Measurements from ENCODE around the gene STYXL1. TPM values are rescaled to one million over a fixed set of nuclear protein-coding genes. Genes with fewer than 3 reads are reported as not detected.
"Not testable (repeated sequence)": the region's sequence is repeated elsewhere in the genome, so short reads cannot be mapped to it uniquely, and the experiment has no call there.

The STYXL1 gene
- 60.9 and 66.8 TPM in 2 replicates for total RNA-seq (2014; rRNA removed; shearing (Covaris generic))

DNA sequence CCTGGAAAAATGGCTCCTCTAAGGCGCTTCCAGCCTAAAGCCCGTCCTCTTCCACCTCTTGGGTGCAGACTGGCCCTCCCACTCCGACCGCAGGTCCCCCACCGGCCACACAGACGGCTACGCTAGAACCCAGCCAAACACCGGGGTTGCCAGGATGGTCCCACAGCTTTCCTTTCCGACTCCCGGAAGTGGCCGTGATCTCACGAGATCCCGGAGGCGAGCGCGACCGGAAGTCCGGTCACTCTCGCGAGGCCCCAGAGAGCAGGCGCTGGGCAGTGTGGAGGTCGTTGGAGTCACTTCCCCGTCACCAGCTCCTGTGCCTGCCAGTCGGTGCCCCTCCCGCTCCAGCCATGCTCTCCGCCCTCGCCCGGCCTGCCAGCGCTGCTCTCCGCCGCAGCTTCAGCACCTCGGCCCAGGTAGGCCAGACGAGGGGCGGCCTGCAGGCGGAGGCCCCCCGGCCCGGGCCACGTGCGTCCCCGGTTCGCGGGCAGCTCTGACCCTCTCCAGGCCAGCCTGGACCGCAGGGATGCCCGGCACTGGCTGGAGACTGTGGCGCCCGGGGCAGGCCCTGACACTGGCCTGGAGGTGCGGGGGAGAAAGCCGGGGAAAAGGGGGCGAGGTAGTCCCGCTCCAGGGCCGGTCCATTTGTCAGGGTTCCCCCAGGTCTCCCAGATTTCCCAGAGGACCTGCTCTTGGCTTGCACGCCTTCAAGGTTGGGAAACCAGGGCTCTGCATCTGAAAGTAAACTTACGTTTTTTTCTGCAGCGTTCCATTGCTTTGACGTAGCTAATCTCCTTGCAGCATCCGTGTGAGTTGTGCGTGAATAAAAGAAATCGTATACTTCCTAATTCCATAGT is at the start of gene STYXL1, which contains the start of gene MDH2:
Gene STYXL1, minus strand, starts transcription at position 190 of the 857 bp plus-strand sequence. CDS start 17,477 bp downstream, outside the sequence.
Gene MDH2, plus strand, starts transcription at position 296 of the 857 bp plus-strand sequence. Its CDS starts 55 bp downstream, at position 351.
- H3K27me3 ChIP-seq: no peaks in the 10 kb centered on the region
- peaks cover 19% of the 10 kb centered on the region for H3K36me3 ChIP-seq
- H3K4me1 ChIP-seq: peaks cover 6% of the 10 kb centered on the region
- peak; percentile 96 to 97 for DNase-seq
- H3K9me3 ChIP-seq (replicated peaks): no peaks in the 10 kb centered on the region
- H3K27ac ChIP-seq: peak within 1 kb of the TSS; percentile 85
- peak within 1 kb of the TSS; percentile 96 for H3K4me3 ChIP-seq

DNA sequence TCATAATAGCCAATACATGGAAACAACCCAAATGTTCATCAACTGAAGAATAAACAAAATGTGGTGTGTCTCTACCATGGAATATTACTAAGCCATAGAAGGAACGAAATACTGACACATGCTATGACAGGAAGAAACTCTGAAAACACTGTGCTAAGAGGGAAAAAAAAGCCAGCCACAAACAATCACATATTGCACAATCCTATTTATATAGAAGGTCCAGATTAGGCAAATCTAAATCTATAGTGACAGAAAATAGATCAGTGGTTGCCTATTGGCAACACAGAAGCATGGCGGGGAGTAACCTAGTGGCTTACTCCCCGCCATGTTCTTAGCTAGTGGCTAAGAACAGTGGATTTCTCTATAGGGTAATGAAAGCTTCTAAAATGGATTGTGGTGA is 48.1 kb upstream of the STYXL1 start:
- H3K9me3 ChIP-seq (replicated peaks): no peaks in the 10 kb centered on the region
- no peak for DNase-seq

GRCh38 chr7:76094326-76094725 is 46.5 kb upstream of the STYXL1 start:
- not testable (repeated sequence) for H3K4me3 ChIP-seq; H3K27me3 ChIP-seq; H3K9me3 ChIP-seq (replicated peaks); H3K36me3 ChIP-seq; H3K27ac ChIP-seq
- peak; percentile 63 to 72 for DNase-seq
- peaks cover 11% of the 10 kb centered on the region for H3K4me1 ChIP-seq

More for the DNA sequence above, 48.1 kb upstream of the STYXL1 start:
- Histone ChIP-seq H3K36me3 (no peaks in the 10 kb centered on the region), H3K4me3 (no peak overlapping the region), H3K4me1 (peaks cover 11% of the 10 kb centered on the region), H3K27me3 (no peaks in the 10 kb centered on the region), H3K27ac (no peak overlapping the region)

DNA sequence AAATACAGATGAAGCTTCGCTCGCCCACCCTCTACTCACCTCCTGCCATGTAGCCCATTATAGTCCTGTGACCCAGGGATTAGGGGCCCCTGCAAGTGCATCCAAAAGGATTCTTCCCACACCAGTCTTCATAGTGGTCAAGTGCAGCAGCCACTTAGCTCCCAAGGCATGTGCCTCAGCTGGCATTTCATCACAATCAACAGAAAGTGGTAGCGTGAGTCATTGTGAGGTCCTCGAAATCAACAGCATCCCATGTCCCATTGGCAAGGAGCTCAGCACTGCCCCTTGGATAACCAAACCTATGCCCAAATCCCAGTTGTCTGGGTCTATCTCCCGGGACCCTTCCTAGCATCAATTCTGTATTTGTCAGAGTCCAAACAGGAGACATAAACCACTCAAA is 45.7 kb upstream of the STYXL1 start:
- peaks cover 11% of the 10 kb centered on the region for H3K4me1 ChIP-seq
- not testable (repeated sequence) for H3K27ac ChIP-seq; H3K4me3 ChIP-seq; H3K36me3 ChIP-seq; DNase-seq; H3K9me3 ChIP-seq (replicated peaks); H3K27me3 ChIP-seq

DNA sequence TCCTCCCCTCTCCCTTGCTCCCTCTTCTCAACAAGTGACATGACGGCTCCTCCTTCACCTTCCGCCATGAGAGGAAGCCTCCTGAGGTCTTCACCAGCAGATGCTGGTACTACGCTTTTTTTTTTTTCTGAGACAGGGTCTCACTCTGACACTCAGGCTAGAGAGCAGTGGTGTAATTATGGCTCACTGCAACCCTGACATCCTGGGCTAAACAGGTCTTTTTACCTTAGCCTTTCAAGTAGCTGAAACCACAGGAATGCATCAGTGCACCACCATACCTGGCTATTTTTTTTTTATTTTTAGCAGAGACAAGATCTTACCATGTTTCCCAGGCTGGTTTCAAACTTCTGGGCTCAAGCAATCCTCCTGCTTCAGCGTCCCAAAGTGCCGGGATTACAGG is 43.7 kb upstream of the STYXL1 start:
- no peaks in the 10 kb centered on the region for H3K9me3 ChIP-seq (replicated peaks)
- peaks cover 11% of the 10 kb centered on the region for H3K4me1 ChIP-seq
- no peak overlapping the region for H3K4me3 ChIP-seq
- no peaks in the 10 kb centered on the region for H3K36me3 ChIP-seq
- H3K27me3 ChIP-seq: no peaks in the 10 kb centered on the region
- DNase-seq: no peak
- no peak overlapping the region for H3K27ac ChIP-seq

DNA sequence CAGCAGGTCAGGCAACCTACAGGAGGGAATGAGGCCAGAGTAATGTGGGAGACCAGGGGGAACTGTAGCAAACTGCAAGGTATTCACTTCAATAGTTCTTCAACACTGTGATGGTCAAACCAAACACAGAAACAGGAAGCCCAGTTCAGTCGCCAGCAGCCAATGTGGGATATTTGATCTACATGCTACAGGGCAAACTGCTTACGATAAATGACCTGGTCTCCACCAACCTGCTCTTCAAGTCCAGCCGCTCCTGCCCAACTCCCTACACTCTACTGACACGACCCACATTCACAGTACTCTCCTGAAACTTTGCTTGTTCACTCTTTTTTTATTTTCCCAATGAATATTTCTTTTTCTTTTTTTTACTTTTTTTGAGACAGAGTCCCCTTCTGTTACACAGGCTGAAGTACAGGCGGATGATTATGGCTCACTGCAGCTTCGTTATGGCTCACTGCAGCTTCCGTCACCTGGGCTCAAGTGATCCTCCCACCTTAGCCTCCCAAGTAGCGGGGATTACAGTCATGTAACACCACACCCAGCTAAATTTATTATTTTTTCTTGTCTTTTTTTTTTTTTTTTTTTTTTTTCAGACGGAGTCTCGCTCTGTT is 42.2 kb upstream of the STYXL1 start:
- no peak overlapping the region for H3K4me3 ChIP-seq
- no peak overlapping the region for H3K27ac ChIP-seq
- no peak for DNase-seq
- H3K9me3 ChIP-seq (replicated peaks): no peaks in the 10 kb centered on the region
- H3K4me1 ChIP-seq: peaks cover 11% of the 10 kb centered on the region
- no peaks in the 10 kb centered on the region for H3K36me3 ChIP-seq
- H3K27me3 ChIP-seq: no peaks in the 10 kb centered on the region

DNA sequence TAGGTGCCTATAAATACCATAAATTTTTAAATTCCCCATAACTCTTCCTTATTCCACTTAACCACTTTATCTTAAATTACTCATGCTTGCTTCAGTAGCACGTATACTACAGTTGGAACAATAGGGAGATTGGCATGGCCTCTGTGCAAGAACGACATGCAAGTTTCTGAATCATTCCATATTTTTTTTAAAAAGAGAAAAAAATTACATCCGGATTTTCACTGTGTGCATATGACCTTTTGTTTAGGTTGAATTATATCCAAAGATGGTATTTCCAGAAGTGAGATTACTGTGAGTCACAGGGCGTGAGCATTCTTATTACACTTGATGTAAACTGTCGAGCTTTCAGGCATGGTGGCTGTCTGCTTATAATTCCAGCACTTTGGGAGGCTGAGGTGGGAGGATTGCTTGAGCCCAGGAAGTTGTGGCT is 39.6 kb upstream of the STYXL1 start:
- DNase-seq; H3K4me1 ChIP-seq; H3K27ac ChIP-seq; H3K9me3 ChIP-seq (replicated peaks); H3K36me3 ChIP-seq; H3K4me3 ChIP-seq; H3K27me3 ChIP-seq: not testable (repeated sequence)

- Histone ChIP-seq H3K27me3 (no peaks in the 10 kb centered on the region), H3K36me3 (no peaks in the 10 kb centered on the region), H3K9me3 (replicated peaks) (no peaks in the 10 kb centered on the region), H3K27ac (no peak overlapping the region), H3K4me3 (no peak overlapping the region), H3K4me1 (no peaks in the 10 kb centered on the region)
- no peak for DNase-seq
Observed at GRCh38 chr7:76086070-76086469, 38.3 kb upstream of the STYXL1 start.

- not testable (repeated sequence) for H3K36me3 ChIP-seq; H3K4me1 ChIP-seq; H3K27ac ChIP-seq; H3K4me3 ChIP-seq; DNase-seq; H3K27me3 ChIP-seq; H3K9me3 ChIP-seq (replicated peaks)
Observed at GRCh38 chr7:76084115-76084514, 36.3 kb upstream of the STYXL1 start.

DNA sequence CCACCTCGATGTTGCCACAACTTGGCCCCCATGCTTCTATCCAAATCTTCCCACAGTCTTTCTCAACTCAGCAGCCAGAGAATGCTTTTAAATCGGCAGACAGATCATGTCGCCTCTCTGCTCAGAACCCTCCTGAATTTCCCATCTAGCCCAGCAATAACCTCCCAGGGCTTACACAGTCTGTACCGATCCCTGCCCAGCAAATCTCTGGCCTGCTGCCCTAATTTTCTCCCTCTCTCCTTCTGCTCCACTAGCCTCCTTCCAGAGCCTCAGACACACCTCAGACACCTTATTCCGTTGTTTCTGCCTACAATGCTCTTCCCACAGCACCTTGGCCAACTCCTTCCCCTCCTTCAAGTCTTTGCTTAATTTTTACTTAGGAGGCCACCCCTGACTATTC is 32.4 kb upstream of the STYXL1 start:
- Histone ChIP-seq H3K4me1 (no peaks in the 10 kb centered on the region), H3K36me3 (no peaks in the 10 kb centered on the region), H3K9me3 (replicated peaks) (no peaks in the 10 kb centered on the region), H3K27ac (no peak overlapping the region), H3K4me3 (no peak overlapping the region), H3K27me3 (no peaks in the 10 kb centered on the region)
- DNase-seq: no peak

- no peak overlapping the region for H3K4me3 ChIP-seq
- H3K4me1 ChIP-seq: no peaks in the 10 kb centered on the region
- H3K9me3 ChIP-seq (replicated peaks): no peaks in the 10 kb centered on the region
- H3K27me3 ChIP-seq: no peaks in the 10 kb centered on the region
- DNase-seq: no peak
- H3K27ac ChIP-seq: no peak overlapping the region
- H3K36me3 ChIP-seq: no peaks in the 10 kb centered on the region
Observed at GRCh38 chr7:76077435-76077834, 29.6 kb upstream of the STYXL1 start.

GRCh38 chr7:76076995-76077394 is 29.2 kb upstream of the STYXL1 start:
- no peak overlapping the region for H3K4me3 ChIP-seq
- no peaks in the 10 kb centered on the region for H3K36me3 ChIP-seq
- no peaks in the 10 kb centered on the region for H3K4me1 ChIP-seq
- no peaks in the 10 kb centered on the region for H3K27me3 ChIP-seq
- H3K9me3 ChIP-seq (replicated peaks): no peaks in the 10 kb centered on the region
- no peak for DNase-seq
- H3K27ac ChIP-seq: no peak overlapping the region

- Histone ChIP-seq H3K9me3 (replicated peaks) (no peaks in the 10 kb centered on the region), H3K4me3 (no peak overlapping the region), H3K27ac (no peak overlapping the region), H3K4me1 (no peaks in the 10 kb centered on the region), H3K36me3 (no peaks in the 10 kb centered on the region), H3K27me3 (no peaks in the 10 kb centered on the region)
- DNase-seq: no peak
Observed at GRCh38 chr7:76074972-76075370, 27.2 kb upstream of the STYXL1 start.

GRCh38 chr7:76074306-76074971 is 26.6 kb upstream of the STYXL1 start:
- no peaks in the 10 kb centered on the region for H3K27me3 ChIP-seq
- H3K9me3 ChIP-seq (replicated peaks): no peaks in the 10 kb centered on the region
- no peak overlapping the region for H3K4me3 ChIP-seq
- H3K36me3 ChIP-seq: no peaks in the 10 kb centered on the region
- H3K4me1 ChIP-seq: no peaks in the 10 kb centered on the region
- no peak overlapping the region for H3K27ac ChIP-seq
- DNase-seq: no peak

- H3K9me3 ChIP-seq (replicated peaks): no peaks in the 10 kb centered on the region
- no peaks in the 10 kb centered on the region for H3K4me1 ChIP-seq
- H3K4me3 ChIP-seq: no peak overlapping the region
- DNase-seq: no peak
- H3K27me3 ChIP-seq: no peaks in the 10 kb centered on the region
- H3K27ac ChIP-seq: no peak overlapping the region
- H3K36me3 ChIP-seq: no peaks in the 10 kb centered on the region
Observed at GRCh38 chr7:76073335-76073990, 25.7 kb upstream of the STYXL1 start.

All from SJCRH30 (cell line).